CD4-positive, CD25-positive, alpha-beta regulatory T cell (primary cell): ENCODE measurements around the gene ZNF488. TPM values are rescaled to one million over a fixed set of nuclear protein-coding genes. Genes with fewer than 3 reads are reported as not detected.

Experiments used
- ATAC-seq, 2 donors: fragments of 150-1000 bp; cut with Tn5 transposase; one replicate each; pipeline ENCODE4 v1.10.0; 2021; ENCODE audit warnings: low read depth in 2 of 2, moderate number of reproducible peaks in 2 of 2, moderate library complexity in 1 of 2
- DNase-seq, 3 donors: peaks; one replicate each; pipeline versions ENCODE4 v3.0.0 to v3.0.0-alpha.2; 2012 to 2022; ENCODE audit warnings: mixed read lengths in 1 of 3
- H3K27ac ChIP-seq: one replicate; pipeline ENCODE4 v1.7.0; 2013; ENCODE audit warnings: mild to moderate bottlenecking, low read length; ENCODE audit not compliant: insufficient read depth, poor library complexity, severe bottlenecking
- H3K27me3 ChIP-seq: one replicate; pipeline ENCODE4 v1.7.0; 2013; ENCODE audit warnings: low read length; ENCODE audit not compliant: control insufficient read depth, insufficient read depth
- H3K36me3 ChIP-seq: one replicate; pipeline ENCODE4 v1.7.0; 2013; ENCODE audit warnings: mild to moderate bottlenecking, low read length, moderate library complexity; ENCODE audit not compliant: control insufficient read depth, insufficient read depth
- H3K4me1 ChIP-seq: 2 replicates; pipeline ENCODE4 v1.7.0; 2013; ENCODE audit warnings: mild to moderate bottlenecking, low read length; ENCODE audit not compliant: insufficient read depth, control insufficient read depth, poor library complexity, severe bottlenecking
- H3K4me3 ChIP-seq: one replicate; pipeline ENCODE4 v1.7.0; 2013; ENCODE audit warnings: low read depth, mild to moderate bottlenecking, low read length, moderate library complexity
- H3K9me3 ChIP-seq, 2 experiments: 1 replicate in 1 of 2; 2 replicates in 1 of 2; pipeline ENCODE4 v1.7.0; 2013; ENCODE audit warnings: low read length in 2 of 2, mild to moderate bottlenecking in 1 of 2, moderate library complexity in 1 of 2; ENCODE audit not compliant: control insufficient read depth in 2 of 2
- H3K27ac Mint-ChIP-seq, 3 donors: one replicate each; pipeline ENCODE4 v1.8.0; 2020 to 2022; ENCODE audit warnings: mild to moderate bottlenecking in 3 of 3, mixed read lengths in 3 of 3, moderate library complexity in 2 of 3
- H3K27me3 Mint-ChIP-seq: one replicate; pipeline ENCODE4 v1.8.0; 2022; ENCODE audit warnings: mild to moderate bottlenecking, mixed read lengths
- H3K36me3 Mint-ChIP-seq: one replicate; pipeline ENCODE4 v1.8.0; 2020; ENCODE audit warnings: mixed read lengths
- H3K4me1 Mint-ChIP-seq, 4 donors: one replicate each; pipeline ENCODE4 v1.8.0; 2020 to 2022; ENCODE audit warnings: mixed read lengths in 4 of 4, mild to moderate bottlenecking in 1 of 4
- H3K4me3 Mint-ChIP-seq, 4 donors: one replicate each; pipeline ENCODE4 v1.8.0; 2020 to 2022; ENCODE audit warnings: mild to moderate bottlenecking in 4 of 4, mixed read lengths in 4 of 4, moderate library complexity in 3 of 4
- H3K9me3 Mint-ChIP-seq, 7 donors: one replicate each; pipeline ENCODE4 v1.8.0; 2020 to 2022; ENCODE audit warnings: mixed read lengths in 7 of 7, mild to moderate bottlenecking in 3 of 7, moderate library complexity in 2 of 7
- polyA plus RNA-seq, 4 donors: library from polyadenylated mRNA; unstranded; fragments of 300-500 nt; fragmentation: Illumina TruSeq; gene quantifications; one replicate each; pipeline ENCODE4 v1.2.3, GENCODE V29; 2021
- total RNA-seq: library from RNA; stranded (reverse); gene quantifications from one replicate; pipeline ENCODE4 v1.2.3, GENCODE V29; 2022

ZNF488 gene
- total and polyA plus RNA-seq, 5 donors from 2014 or later: not detected

DNA sequence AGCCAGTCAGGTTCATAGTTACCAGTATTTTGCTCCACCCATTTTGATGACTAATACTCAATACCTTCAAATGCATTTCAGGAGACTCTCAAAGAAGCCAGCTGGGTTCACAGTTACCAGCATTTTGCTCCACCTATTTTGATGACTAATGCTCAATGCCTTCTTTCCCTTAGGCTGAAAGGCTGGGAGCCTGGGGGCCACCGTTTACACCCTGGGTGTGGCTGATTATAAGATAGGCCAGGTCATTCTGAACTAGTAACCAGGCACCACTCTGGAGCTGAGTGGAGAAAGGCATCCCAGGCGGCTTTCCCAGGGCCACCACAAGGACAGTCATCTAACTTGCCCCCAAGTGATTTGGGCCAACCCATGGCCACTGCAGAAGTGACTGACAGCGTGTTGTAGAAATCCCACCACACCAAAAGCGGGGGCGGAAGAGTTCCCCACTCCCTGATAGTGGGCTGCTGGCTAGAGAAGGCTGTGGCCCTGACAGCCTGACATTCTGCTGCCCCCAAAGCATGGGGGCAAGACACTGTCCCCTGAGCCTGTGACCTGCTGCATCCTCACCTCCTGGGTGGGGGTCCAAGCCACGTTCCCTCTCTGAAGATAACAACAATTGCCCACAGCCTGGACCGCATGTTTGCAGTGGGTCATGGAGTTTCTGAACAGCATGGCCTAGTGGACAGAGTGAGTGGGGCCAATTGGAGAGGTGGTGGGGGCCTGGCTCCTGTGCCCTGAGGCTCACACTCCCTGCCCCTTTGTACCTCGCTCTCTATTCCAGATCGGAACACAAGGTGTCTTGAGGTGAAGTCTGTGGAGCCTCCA is 23.0 kb upstream of the ZNF488 start:
- no peak overlapping the region for H3K4me3 ChIP-seq
- H3K36me3 Mint-ChIP-seq: no peaks in the 10 kb centered on the region
- no peaks in the 10 kb centered on the region for H3K9me3 ChIP-seq
- no peak overlapping the region for H3K4me3 Mint-ChIP-seq
- H3K4me1 ChIP-seq: no peaks in the 10 kb centered on the region
- no peak overlapping the region for H3K27ac Mint-ChIP-seq
- H3K27me3 ChIP-seq: no peaks in the 10 kb centered on the region
- DNase-seq (no peak), ATAC-seq (no peak)
- no peaks in the 10 kb centered on the region for H3K4me1 Mint-ChIP-seq
- H3K36me3 ChIP-seq: no peaks in the 10 kb centered on the region
- H3K27me3 Mint-ChIP-seq: peaks cover 8% of the 10 kb centered on the region
- H3K9me3 Mint-ChIP-seq: no peaks in the 10 kb centered on the region
- H3K27ac ChIP-seq: no peak overlapping the region

GRCh38 chr10:47406548-47406869 is 22.4 kb upstream of the ZNF488 start:
- ATAC-seq (no peak), DNase-seq (no peak)
- Mint-ChIP-seq H3K27ac (no peak overlapping the region), H3K4me3 (no peak overlapping the region), H3K36me3 (no peaks in the 10 kb centered on the region), H3K9me3 (no peaks in the 10 kb centered on the region), H3K4me1 (no peaks in the 10 kb centered on the region), H3K27me3 (peaks cover 8% of the 10 kb centered on the region)
- no peak overlapping the region for H3K27ac ChIP-seq
- no peaks in the 10 kb centered on the region for H3K9me3 ChIP-seq
- H3K4me3 ChIP-seq: no peak overlapping the region
- H3K4me1 ChIP-seq: no peaks in the 10 kb centered on the region
- no peaks in the 10 kb centered on the region for H3K27me3 ChIP-seq
- H3K36me3 ChIP-seq: no peaks in the 10 kb centered on the region

DNA sequence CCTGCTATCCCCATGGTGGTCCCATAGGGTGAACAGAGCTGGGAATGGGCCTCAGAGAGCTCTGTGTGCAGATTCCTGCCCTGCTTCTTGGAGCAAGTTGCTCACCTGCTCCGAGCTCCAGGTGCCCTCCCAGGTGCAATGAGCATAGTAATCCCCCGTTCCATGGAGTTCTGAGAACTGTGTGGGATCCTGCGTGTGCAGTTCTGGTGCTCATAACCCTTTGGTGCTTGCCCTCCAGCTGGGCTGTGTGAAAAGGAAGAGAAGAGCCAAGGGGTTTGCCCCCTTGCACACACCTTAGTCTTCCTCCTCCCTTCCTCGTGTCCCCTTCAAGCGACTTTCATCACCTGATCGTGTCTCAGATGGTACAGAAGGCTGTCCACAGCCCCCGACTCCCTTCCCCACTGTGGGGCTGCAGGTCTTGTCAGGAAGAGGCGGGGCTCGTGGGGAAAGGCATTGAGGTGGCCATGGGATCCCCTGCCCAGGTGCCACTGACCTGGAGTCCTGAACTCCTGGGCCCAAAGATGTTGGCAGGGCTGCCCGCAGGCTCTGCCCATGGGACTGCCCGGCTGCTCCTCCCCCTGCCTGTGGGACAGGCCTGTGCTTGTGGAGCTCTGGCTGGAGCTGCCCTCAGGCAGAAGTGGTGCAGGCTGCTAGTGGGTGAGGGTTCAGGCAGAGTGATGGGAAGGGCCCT is 21.9 kb upstream of the ZNF488 start:
- H3K4me1 Mint-ChIP-seq: no peaks in the 10 kb centered on the region
- no peak for DNase-seq
- no peaks in the 10 kb centered on the region for H3K9me3 Mint-ChIP-seq
- H3K36me3 ChIP-seq: no peaks in the 10 kb centered on the region
- no peak for ATAC-seq
- no peak overlapping the region for H3K4me3 ChIP-seq
- H3K27ac ChIP-seq: no peak overlapping the region
- no peak overlapping the region for H3K27ac Mint-ChIP-seq
- H3K4me1 ChIP-seq: no peaks in the 10 kb centered on the region
- no peak overlapping the region for H3K4me3 Mint-ChIP-seq
- no peaks in the 10 kb centered on the region for H3K27me3 ChIP-seq
- H3K27me3 Mint-ChIP-seq: peaks cover 8% of the 10 kb centered on the region
- H3K9me3 ChIP-seq: no peaks in the 10 kb centered on the region
- H3K36me3 Mint-ChIP-seq: no peaks in the 10 kb centered on the region

GRCh38 chr10:47404937-47405336 is 20.8 kb upstream of the ZNF488 start:
- DNase-seq (no peak), ATAC-seq (no peak)
- Mint-ChIP-seq H3K36me3 (no peaks in the 10 kb centered on the region), H3K4me1 (no peaks in the 10 kb centered on the region), H3K27me3 (peaks cover 11% of the 10 kb centered on the region), H3K9me3 (no peaks in the 10 kb centered on the region), H3K27ac (peak overlapping the region in 1 of 3 donors; percentile 51), H3K4me3 (no peak overlapping the region)
- Histone ChIP-seq H3K27ac (no peak overlapping the region), H3K36me3 (no peaks in the 10 kb centered on the region), H3K4me3 (no peak overlapping the region), H3K27me3 (no peaks in the 10 kb centered on the region), H3K4me1 (no peaks in the 10 kb centered on the region), H3K9me3 (no peaks in the 10 kb centered on the region)

GRCh38 chr10:47404446-47404845 is 20.4 kb upstream of the ZNF488 start:
- Mint-ChIP-seq H3K27ac (peak overlapping the region in 1 of 3 donors; percentile 51), H3K27me3 (peaks cover 11% of the 10 kb centered on the region), H3K36me3 (no peaks in the 10 kb centered on the region), H3K4me3 (no peak overlapping the region), H3K4me1 (no peaks in the 10 kb centered on the region), H3K9me3 (no peaks in the 10 kb centered on the region)
- DNase-seq: no peak
- Histone ChIP-seq H3K4me3 (no peak overlapping the region), H3K9me3 (no peaks in the 10 kb centered on the region), H3K27ac (no peak overlapping the region), H3K36me3 (no peaks in the 10 kb centered on the region), H3K4me1 (no peaks in the 10 kb centered on the region), H3K27me3 (peaks cover 2% of the 10 kb centered on the region)
- no peak for ATAC-seq

GRCh38 chr10:47403446-47404318 is 19.6 kb upstream of the ZNF488 start:
- no peak overlapping the region for H3K27ac Mint-ChIP-seq
- DNase-seq (no peak), ATAC-seq (no peak)
- H3K27ac ChIP-seq: no peak overlapping the region
- no peaks in the 10 kb centered on the region for H3K36me3 Mint-ChIP-seq
- no peak overlapping the region for H3K4me3 Mint-ChIP-seq
- no peak overlapping the region for H3K4me3 ChIP-seq
- H3K9me3 ChIP-seq: no peaks in the 10 kb centered on the region
- H3K9me3 Mint-ChIP-seq: no peaks in the 10 kb centered on the region
- H3K36me3 ChIP-seq: no peaks in the 10 kb centered on the region
- peaks cover 11% of the 10 kb centered on the region for H3K27me3 Mint-ChIP-seq
- no peaks in the 10 kb centered on the region for H3K4me1 Mint-ChIP-seq
- H3K27me3 ChIP-seq: peaks cover 3% of the 10 kb centered on the region
- no peaks in the 10 kb centered on the region for H3K4me1 ChIP-seq

- no peak overlapping the region for H3K4me3 Mint-ChIP-seq
- ATAC-seq (no peak), DNase-seq (no peak)
- no peak overlapping the region for H3K4me3 ChIP-seq
- H3K36me3 Mint-ChIP-seq: no peaks in the 10 kb centered on the region
- H3K9me3 ChIP-seq: no peaks in the 10 kb centered on the region
- H3K27me3 ChIP-seq: peaks cover 3% of the 10 kb centered on the region
- no peaks in the 10 kb centered on the region for H3K4me1 Mint-ChIP-seq
- H3K4me1 ChIP-seq: no peaks in the 10 kb centered on the region
- peaks cover 11% of the 10 kb centered on the region for H3K27me3 Mint-ChIP-seq
- H3K27ac Mint-ChIP-seq: no peak overlapping the region
- no peak overlapping the region for H3K27ac ChIP-seq
- H3K36me3 ChIP-seq: no peaks in the 10 kb centered on the region
- no peaks in the 10 kb centered on the region for H3K9me3 Mint-ChIP-seq
Observed at GRCh38 chr10:47402641-47403301, 18.7 kb upstream of the ZNF488 start.
